Measurements from ENCODE around the gene MARVELD1.
"Not testable (repeated sequence)": the region's sequence is repeated elsewhere in the genome, so short reads cannot be mapped to it uniquely, and the experiment has no call there.

Gene MARVELD1

DNA sequence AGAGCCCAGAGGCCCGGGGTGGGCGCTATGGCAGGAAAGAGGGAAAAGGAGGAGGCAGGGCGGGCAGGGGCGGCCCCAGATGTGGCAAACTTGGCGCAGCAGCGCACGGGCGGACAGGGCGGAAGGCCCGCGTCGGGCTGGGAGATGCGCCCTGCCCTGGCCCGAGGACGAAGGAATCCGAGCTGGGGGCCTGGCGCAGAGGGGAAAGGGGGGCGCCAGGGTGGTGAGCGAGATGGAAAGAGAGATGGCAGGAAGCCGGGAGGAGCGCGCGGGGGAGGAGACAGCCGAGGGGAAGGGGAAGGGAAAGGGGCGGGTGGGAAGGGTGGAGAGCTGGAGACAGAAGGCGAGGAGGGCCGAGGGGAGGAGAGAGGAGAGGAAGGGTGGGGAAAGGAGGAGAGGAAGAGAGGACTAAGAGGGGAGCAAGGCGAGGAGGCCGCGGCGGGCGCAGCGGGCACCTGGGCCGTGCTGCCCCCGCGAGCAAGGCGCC is at the start of gene MARVELD1:
TSS of gene MARVELD1 (plus strand) at position 392 of the 487 bp plus-strand sequence. CDS start 147 bp downstream, outside the sequence.
- DNase-seq, result peak; percentile 73

DNA sequence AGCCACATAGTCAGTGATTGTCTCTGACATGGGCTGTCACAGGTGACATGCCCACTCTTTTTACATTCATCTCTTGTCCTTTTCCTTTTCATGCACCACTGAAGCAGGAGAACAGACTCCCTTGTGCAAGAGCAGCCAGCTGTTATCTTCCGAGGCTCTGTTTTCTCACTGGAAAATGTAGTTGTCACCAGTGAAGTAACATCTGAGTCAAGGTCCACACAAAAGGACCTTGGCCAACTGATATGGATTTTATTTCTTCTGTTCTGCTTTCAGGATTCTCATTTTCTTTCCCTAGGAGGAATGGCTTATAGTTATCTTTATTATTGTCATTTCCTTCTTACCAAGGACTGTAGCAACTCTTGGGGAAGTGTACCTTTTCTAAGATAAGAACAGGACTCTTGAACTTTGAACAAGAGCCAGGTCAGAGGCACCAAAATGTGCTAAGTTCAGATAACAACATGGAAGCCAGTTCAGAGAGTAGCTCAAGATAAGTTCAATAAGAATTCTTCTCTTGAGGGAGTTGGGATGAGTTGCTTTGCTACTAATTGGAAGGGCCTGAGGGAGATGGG is 49.2 kb upstream of the MARVELD1 start:
- DNase-seq, result no peak

DNA sequence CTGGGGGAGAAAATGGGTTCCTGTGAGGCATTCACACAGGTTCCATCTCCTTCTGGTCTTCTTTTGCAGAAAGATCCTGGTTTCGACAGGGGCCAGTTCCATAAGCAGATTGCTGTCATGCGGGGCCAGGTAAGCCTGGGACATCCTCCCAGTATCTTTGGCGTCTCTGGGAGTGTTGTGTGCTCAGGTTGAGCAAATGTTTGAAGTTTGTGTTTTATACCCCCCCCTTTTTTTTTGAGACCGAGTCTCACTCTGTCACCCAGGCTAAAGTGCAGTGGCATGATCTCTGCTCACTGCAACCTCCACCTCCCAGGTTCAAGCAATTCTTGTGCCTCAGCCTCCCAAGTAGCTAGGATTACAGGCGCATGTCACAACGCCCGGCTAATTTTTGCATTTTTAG is 46.5 kb upstream of the MARVELD1 start:
- DNase-seq, result no peak

DNA sequence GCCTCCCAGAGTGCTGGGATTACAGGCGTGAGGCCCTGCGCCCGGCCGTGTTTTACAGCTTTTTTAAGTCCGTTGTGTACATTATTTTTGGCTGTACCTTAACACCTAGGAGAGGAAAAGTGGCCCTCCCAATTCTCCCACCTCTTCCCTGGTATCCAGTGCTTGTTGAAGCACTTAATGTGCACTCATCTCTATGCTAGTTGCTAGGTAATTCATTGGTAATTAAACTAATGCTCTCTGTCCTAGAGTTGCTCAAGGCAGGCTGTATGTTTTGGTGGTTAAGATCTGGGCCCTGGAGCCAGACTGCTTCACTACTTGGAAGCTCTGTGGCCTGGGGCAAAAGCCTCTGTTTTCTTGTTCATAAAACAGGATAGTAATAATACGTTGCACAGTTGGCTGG is 46.1 kb upstream of the MARVELD1 start:
- DNase-seq, result no peak

DNA sequence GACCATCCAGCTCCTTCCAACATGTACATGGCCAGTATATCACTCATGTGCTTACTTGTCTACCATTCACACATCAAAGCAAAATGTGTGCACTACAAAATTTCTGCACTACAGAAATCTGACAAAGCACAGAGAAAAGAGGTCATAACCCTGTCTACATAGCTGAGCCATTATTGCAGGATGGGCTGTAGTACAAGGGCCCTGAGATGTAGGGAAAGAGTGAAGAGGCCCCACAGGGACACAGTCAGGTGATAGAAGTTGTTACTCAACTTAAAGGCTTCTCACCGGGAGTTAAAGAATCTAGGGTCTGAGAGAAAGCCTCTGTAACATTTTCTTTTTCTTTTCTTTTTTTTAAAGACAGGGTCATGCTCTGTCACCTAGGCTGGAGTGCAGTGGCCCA is 44.0 kb upstream of the MARVELD1 start:
- DNase-seq, result no peak

DNA sequence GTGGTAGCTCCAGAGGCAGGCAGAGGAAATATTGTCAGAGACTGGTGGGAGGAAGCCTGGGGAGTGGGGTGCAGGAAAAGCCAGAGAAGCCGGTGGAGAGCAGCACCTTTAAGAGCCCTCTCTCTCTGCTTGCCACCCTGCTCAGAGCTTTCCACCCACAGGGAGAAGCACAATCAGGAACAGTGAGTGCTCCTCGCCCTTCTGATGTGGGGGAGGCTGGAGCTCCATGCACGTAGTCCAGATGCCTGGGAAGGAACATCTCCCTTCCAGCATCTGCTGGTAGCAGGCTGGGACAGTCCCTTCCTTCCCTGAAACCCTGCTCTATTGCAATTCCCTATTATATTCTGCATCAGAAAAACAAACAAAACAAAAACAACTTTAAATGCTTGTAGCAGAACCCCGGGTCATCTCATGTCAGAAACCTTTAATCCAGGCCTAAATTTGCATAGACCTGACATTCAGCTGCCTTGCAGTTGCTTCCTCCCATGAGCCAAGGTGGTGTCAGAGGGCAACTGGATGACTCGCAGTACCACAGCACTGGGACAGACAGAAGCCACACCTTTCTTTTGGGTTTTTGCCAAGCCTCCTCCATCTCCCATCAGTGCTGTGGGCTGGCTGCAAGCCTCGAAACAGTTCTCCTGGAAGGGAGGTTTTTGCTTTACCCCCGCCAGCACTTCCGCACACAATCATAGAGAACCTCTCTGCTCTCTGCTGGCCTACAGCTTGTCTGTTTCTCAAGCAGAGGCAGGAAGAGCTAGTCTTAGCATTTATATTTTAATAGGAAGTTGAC is 39.6 kb upstream of the MARVELD1 start:
- DNase-seq, result no peak

DNA sequence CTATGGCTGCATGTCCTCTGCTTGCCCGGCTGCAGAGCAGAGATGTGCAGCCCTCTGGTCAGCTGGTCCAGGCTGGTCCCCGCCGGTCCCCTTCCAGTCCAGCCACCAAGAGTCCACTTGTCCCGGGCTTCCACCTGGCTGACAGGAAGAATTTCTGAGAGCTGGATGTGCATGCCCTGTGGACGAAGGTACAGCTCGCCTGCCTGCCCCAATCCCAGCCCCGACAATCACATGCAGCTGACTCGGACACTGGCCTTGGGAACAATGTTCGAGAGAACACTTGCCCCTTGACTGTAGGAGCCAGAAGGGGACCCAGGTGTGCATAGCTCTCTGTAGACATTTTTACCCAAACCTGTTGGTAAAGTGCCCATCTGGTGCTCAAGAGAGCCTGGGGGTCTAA is 38.3 kb upstream of the MARVELD1 start:
- no peak for DNase-seq

DNA sequence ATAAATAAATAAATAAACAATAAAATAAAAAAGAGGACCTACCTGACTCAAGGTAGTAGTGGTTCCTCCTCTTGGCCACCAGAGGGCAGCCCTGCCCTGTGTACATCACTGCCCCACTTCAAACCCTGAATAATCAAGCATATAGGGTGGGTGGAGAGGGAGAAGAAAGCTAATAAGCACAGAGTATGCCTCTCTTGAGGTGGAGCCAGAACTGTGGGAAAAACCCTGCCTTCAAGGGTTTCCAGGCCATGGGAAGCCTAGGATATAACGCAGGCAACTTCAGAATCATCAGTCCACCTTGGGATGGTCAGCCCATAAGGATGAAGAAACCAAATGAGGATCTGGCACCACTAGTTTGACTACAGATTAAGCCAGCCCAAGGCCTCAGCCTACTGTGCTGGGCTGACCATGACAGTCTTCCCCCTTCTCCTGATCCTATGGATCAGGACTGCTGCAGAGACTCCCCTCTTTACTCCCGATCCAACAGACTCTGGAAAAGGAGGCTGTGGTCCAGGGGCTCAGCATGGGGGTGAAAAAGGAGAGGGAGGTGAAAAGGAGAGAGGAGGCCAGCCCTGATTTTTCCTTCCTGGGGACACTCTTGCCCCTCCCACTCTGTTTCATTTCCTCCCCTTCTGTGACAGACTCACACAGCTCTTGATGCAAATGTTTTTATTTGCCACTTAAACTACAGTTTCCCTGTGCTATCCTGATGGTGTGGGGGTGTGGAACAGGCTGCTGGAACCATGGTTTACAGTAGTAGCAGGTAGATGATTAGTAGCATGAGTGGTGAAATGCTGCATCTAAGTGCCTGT is 36.6 kb upstream of the MARVELD1 start:
- peak; percentile 48 for DNase-seq

DNA sequence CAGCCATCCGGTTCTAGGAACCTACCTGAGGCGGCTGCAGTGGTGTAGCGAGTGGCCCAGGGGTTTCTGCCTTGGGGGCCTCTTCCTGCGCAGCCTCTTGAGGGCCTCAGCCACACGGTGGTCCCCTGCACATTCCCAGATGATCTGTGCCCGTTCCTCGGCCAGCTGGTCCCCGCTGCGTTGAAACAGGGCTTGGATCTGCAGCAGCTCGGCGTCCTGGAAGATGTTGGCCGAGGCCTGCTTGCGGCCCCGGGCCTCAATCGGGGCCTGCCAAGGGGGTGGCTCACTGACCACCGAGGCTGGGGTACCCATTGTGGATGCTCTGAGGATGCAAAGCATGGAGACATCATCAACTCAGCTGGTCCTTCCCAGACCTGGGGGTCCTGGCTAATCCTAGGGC is 33.9 kb upstream of the MARVELD1 start:
- no peak for DNase-seq

DNA sequence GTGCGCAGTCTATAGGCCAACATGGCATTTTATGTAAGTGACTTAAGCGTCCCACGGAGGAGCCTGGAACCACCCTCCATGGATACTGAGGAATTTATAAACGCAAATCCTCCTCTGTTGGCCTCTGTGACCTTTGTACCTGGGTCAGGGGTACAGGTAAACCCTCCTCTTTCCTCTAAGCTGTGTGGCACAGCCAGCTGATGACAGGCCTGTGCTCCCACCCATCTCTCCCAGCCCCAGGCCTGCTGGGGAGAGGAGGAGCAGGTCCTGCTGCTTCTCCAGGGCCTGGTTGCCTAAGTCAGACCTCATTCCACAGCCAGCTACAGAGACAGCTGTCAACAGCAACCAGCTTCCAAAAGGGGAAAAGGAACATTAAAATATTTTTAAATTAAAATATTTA is 31.5 kb upstream of the MARVELD1 start:
- no peak for DNase-seq

DNA sequence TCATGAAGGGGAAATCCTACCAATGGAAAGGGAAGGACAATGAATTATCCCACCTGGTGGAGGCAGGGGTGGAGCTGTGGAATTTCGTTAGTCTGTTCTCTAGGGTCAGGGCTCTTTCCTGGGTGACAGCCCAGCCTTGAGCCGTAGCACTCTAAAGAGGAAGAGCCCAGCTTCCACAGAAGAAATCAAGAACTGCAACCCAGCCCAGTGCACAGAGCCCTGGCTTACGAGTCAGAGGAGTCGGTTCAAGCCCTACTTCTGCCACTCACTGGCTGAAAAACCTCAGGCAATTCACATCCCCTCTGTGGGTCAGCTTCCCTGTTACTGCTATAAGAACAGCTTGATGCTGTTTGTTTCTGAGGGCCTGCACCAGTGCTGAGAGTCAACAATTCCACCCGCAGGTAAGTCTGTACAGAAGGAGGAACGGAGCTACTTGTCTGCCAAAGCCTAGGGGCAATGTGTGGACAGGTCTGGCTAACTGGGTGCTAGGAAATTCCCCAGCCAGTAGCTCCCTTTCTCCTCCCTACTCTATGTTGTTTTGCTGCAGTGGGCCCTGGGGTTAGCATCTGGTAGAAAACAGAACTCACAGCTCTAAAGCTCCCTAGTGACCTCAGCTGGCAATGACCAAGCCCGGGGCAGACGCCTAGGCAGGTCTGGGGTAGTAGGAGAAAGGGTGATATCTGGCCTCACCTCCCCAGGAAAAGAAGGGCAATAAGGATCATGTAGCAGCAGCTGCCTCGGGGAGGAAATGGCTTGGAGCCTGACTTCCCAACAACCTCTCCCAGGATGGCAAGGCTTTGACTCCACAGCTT is 29.8 kb upstream of the MARVELD1 start:
- DNase-seq, result no peak

DNA sequence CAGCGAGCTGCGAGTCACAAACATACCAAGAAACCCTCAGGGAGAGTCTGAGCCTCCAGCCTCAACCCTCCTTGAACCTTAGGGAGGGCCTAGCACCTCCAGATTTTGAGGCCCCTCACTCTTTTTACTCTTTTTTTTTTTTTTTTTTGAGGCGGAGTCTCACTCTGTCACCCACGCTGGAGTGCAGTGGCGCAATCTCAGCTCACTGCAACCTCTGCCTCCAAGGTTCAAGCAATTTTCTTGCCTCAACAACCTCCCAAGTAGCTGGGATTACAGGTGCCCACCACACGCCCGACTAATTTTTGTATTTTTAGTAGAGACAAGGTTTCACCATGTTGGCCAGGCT is 29.2 kb upstream of the MARVELD1 start:
- not testable (repeated sequence) for DNase-seq

DNA sequence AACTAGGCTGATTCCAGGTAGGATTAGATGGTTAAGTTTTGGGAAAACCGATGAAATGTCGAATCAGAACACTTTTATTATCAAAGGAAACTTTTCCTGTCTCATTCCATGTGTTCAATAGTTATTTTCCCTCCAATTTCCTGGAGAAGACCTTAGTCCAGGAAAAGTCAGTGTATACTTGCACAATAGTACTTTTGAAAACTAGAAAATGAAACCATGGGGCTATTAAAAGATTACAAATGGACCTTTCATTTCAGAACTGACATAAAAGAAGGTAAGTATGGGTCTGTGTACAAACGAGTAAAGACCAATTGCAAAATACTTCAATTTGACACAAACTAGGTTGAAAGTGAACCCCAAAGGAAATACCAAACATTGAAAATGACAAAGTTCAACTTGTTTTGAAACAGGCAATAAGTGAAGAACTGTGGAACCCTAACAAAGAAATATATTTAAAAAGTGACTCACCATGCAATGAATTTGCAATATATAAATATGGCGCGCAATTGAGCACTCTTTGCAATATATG is 28.6 kb upstream of the MARVELD1 start:
- no peak for DNase-seq

DNA sequence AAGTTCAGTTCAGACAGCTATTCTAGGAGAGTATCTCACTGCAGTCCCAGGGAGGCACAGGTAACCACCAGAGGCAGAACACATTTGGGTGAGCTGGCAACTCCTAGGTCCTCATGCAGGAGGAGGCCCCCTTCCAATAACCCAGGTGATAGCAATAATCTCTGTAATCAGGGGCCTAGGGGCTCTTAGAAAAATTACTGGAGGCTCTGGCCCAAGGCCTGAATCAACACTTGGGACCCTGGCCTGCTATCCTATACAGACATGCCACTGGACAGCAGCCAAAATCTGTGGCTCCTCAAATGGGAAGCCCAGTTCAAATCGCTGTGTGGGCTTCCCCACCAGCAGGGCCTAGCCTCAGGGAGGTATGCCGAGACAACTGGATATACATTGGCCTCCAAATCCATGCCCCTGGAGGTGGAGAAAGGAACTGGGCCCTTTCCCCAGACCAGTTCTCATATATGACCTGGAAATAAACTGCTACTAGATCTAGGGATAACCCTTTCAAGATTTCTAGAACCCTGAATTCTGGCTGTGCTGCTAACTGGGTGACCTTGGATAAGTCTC is 28.1 kb upstream of the MARVELD1 start:
- no peak for DNase-seq

DNA sequence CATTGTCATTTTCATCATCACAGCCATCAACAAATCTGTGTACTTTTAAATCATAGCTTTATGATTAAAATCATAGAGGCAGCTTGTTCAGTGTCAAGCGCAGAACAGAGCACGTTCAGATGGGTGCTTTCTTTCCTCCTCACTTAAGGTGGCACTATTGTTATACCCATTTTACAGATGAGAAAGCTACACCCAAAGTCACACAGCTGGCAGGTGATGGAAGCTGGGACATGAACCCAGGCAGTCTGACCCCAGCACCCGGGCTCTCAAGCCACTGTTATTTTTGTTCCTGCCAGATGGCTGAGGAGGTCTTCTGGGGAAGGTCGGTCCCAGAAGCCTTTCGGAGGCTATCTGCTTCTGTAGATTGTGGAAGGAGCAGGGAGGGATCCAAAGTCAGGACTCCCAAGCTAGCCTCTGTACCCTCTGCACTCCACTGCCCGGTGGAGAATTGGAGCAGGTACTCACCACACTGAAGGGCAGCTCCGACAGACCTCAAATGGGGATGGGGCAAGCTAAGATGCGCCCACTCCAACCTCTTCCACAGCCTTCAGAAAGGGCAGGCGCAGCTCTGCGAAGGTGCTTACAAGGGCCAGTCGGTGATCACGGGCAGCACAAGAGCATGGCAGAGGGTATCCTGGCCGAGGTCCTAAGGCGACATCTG is 27.1 kb upstream of the MARVELD1 start:
- no peak for DNase-seq

DNA sequence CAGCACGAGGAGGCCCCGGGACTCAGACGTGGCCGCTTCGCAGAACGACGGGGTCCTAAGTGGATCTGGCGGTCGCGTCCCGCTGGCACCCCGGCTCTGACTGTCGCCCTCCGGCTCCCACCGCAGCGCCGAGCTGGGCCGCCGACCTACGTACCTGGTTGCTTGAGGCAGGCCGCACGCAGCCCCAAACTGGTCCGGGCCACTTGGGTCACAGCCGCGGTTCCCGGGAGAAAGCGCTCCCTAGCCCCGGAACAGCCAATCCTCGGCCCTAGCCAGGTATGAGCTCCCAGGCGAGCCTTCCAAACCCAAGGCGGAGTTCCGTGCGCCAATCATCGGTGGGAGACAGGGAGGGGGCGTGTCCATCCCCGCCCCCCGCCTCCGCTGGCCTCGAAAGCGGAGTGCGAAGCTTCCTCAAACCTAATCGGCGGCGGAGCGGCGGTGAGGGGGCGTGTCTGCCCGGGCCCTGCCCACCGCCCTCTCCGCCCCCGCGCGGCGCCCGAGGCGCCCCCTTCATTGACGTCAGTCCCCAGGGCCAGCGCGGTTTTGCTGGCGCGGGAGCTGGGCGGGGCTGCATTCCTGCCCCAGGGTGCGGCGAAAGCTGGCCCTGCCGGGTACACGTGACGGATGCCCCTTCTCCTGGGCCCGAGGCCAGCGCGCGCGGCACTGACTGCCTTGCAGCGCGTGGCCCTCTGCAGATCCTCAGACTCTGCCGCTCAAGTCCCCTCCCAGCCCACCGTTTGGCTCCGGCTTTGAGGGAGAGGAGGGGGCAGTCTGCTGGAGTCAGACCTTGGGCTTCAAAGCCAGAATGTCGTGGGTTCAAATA is 26.4 kb upstream of the MARVELD1 start, which contains the start of gene AVPI1:
TSS of gene AVPI1 (minus strand) at position 280 of the 823 bp plus-strand sequence. CDS start 7,336 bp downstream, outside the sequence.
- DNase-seq, result peak; percentile 97

DNA sequence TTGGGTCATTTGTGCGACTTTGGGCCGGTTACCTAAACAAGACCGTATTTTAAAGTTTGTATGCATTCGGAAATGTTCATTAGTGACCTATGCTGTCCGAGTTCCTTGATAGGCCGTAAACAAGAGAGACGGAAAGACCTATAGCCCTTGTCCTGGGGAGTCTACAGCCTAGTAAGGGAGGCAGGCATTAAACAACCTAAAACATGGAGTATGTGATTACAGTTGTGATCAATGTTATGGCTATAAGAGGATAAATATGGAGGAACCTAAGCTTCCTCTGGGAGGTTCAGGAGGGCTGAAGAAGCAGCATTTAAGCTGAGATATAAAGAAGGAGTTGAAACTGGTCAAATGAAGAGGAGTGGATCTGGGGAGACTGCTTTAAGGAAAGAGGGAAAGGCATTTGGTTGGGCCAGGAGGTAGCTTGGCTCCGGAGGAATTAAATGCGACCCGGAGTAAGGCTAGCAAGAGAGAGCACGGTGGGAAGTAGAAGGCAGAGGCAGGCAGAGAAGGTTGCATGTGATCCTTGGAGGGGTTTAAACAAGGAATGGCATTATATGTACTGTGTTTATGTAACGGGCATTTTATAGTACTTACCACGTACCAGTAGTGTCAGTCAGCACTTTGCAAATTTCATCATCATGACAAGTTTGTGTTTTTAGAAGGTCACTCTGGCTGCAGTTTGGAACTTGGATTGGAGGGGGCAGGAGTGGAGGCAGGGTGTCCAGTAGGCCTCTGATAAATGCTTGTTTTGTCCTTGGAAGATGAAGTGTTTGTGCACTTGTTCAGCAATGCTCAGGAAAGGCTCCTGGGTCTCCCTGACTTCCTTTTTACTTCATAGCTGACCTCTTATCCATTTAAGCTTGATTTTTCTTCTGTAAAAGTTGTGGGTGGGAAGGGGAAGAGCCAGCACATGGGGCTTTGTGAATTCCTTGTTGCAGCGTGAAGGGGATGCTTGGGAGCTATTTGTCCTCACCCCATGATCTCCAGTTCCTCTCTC is 25.4 kb upstream of the MARVELD1 start:
- peak; percentile 32 for DNase-seq

DNA sequence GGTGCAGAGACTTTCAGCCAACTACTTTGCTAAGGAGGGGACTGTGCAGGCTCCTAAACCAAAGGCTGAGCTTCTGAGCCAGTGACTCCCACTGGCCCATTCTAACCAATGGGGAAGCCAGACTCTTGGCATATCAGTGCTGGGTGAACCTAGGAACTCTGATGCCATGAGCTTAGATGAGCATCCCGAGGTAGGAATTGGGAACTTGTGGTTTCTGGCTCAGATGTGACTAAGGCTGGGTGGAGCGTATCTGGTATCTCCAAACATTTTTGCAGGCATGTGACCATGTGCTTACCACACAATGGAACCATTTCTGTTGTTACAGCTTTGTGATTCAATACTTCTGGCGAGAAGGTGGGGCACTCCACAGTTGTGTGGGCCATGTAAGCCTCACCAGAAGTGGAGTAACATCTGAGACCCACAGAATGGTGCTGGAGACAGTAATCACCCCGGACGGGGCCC is 23.9 kb upstream of the MARVELD1 start:
- DNase-seq, result no peak

DNA sequence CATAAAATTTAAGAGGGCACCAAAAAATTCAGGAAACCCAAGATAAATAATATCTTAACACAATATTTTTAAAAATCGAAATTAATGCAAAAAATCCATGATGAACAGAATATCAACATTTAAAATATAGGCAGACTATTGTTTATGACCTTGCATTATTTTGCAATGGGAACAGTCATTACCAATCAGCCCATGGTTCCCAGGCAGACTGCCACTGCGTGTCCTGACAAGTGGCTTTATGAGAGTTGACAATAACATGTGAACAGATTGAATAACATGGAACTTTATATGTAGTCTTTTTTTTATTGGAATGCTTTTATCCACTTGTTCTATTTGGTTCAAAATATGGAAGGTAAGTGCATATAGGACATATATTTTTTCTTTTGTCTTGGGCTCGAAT is 23.4 kb upstream of the MARVELD1 start:
- DNase-seq, result no peak
